ENCODE measurements around the gene NOSTRIN. TPM values are rescaled to one million over a fixed set of nuclear protein-coding genes. Genes with fewer than 3 reads are reported as not detected.

NOSTRIN gene
- total and polyA plus RNA-seq, 2 donors (not counting 3 experiments of a cell fraction or from before 2014, with no cell fraction given) = 0.03 to 0.75 TPM

DNA sequence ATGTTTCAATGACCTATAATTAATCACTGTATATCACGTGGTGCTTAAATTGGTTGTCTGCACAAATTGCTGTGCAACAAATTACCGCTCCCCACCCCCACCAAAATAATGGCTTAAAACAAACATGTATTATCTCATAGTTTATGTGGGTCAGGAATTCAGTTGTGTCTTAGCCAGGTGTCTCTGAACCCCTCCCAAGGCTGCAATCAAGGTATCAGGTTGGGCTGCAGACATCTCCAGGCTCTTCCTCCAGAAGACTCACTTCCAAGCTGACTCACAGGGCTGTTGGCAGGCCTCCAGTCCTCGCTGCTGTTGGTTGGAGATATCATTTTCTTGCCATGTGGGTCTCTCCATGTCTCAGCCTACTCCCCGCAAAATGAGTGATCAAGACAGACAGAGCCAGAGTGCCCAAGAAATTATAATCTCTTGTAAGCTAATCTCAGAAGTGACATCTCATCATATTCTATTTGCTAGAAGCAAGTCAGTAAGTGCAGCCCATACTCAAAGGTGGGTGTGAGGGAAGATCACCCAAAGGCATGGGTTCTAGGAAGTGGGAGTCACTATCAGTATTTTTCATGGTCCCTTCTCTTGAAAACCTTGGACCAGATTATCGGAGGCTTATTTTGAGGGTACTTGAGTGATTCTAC, 49.4 kb downstream of the NOSTRIN start:
- intact Hi-C loops (cut with micrococcal nuclease) = loop anchor here (1.0 kb wide), 1 partner anchor 39 kb away; the partner anchor contains the start of gene SPC25
- Histone ChIP-seq H3K4me1 (ENCODE audit: control insufficient read depth, extremely low read depth, insufficient read depth, low read length) (peaks cover 2% of the 10 kb centered on the region), H3K27me3 (ENCODE audit: control insufficient read depth in 2 of 2, insufficient read depth in 2 of 2, low read length in 2 of 2) (no peaks in the 10 kb centered on the region), H3K4me3 (replicated peaks in 1 of 3; ENCODE audit: insufficient read depth in 1 of 3, low read depth in 1 of 3, low read length in 3 of 3) (no peak overlapping the region), H3K27ac (ENCODE audit: insufficient read depth, low read depth, low read length) (no peak overlapping the region), H3K9me3 (replicated peaks; ENCODE audit: control insufficient read depth, insufficient read depth, low read length) (no peaks in the 10 kb centered on the region), H4K20me1 (replicated peaks; ENCODE audit: control insufficient read depth, extremely low read depth, insufficient read depth, low read length) (no peaks in the 10 kb centered on the region), H3K4me2 (ENCODE audit: insufficient read depth, low read length) (no peak overlapping the region), H3K36me3 (ENCODE audit: control insufficient read depth in 2 of 2, extremely low read depth in 1 of 2, insufficient read depth in 2 of 2, low read length in 2 of 2) (no peaks in the 10 kb centered on the region), H2AFZ (ENCODE audit: low read depth, low read length) (no peak overlapping the region), H3K9ac (replicated peaks; ENCODE audit: extremely low read depth, insufficient read depth, low read length) (no peak overlapping the region), H3K79me2 (ENCODE audit: control insufficient read depth, insufficient read depth, low read length) (no peaks in the 10 kb centered on the region), H3K9me1 (replicated peaks; ENCODE audit: control insufficient read depth, extremely low read depth, insufficient read depth, low read length) (no peaks in the 10 kb centered on the region)
- FAIRE-seq = peak; percentile 81
- BruUV-seq (replicated peaks) = no TSS peak
- dilution Hi-C loops (cut with MboI; ENCODE audit: extremely low pct_ligation_motif_present, low sequenced_read_pairs) = no loop called here
- POLR2A ChIA-PET = no interaction called here
- peak; percentile 91 for DNase-seq (ENCODE audit: low read depth, low spot score)
- TF ChIP-seq POLR2AphosphoS5 (IDR thresholded peaks at IDR 0.05; ENCODE audit: insufficient read depth, low read depth, low read length) (peak; percentile 32), CTCF (IDR thresholded peaks at IDR 0.05; ENCODE audit: extremely low read depth in 1 of 2, insufficient read depth in 1 of 2, low read depth in 1 of 2, low read length in 2 of 2) (no peak), MYC (IDR thresholded peaks at IDR 0.05; ENCODE audit: low read depth, low read length) (no peak), POLR2A (IDR thresholded peaks at IDR 0.05; ENCODE audit: low read depth, low read length) (no peak), JUN (IDR thresholded peaks at IDR 0.05; ENCODE audit: borderline replicate concordance, insufficient read depth, insufficient read length, low read depth) (peak; percentile 7), FOS (IDR thresholded peaks at IDR 0.05; ENCODE audit: borderline replicate concordance, insufficient read depth, low read length) (peak; percentile 76), MAX (IDR thresholded peaks at IDR 0.05; ENCODE audit: insufficient read depth, insufficient read length) (no peak), EZH2 (IDR thresholded peaks at IDR 0.05; ENCODE audit: borderline replicate concordance, low read depth, low read length, severe bottlenecking) (no peak), GATA2 (IDR thresholded peaks at IDR 0.05; ENCODE audit: insufficient read depth, insufficient read length, low read depth, low read length) (peak; percentile 53)
- CTCF ChIA-PET = no interaction called here
